ENCODE measurements around the gene FCHSD2.

The FCHSD2 gene

GRCh38 chr11:73053964-73054363 lies 88.2 kb downstream of the FCHSD2 start:
- TF ChIP-seq SUZ12 (IDR thresholded peaks at IDR 0.05; ENCODE audit: extremely low read depth, insufficient read depth, insufficient read length) (no peak), ZNF274 (IDR thresholded peaks at IDR 0.05; ENCODE audit: low read depth, low read length) (no peak), YY1 (IDR thresholded peaks at IDR 0.05; ENCODE audit: insufficient read depth, insufficient read length) (no peak)
- Histone ChIP-seq H3K27me3 (ENCODE audit: insufficient read depth, insufficient read length) (no peaks in the 10 kb centered on the region), H3K36me3 (ENCODE audit: insufficient read depth, insufficient read length, low read length) (no peaks in the 10 kb centered on the region), H3K4me1 (ENCODE audit: insufficient read depth, insufficient read length) (no peaks in the 10 kb centered on the region), H3K9me3 (ENCODE audit: insufficient read depth, low read length) (no peaks in the 10 kb centered on the region), H3K9ac (ENCODE audit: insufficient read length, low read depth) (no peak overlapping the region), H3K4me3 (ENCODE audit: insufficient read length, low read depth) (no peak overlapping the region)
- no peak for DNase-seq (ENCODE audit: low read depth, low spot score)

GRCh38 chr11:73048446-73048845 lies 93.7 kb downstream of the FCHSD2 start:
- Histone ChIP-seq H3K36me3 (ENCODE audit: insufficient read depth, insufficient read length, low read length) (no peaks in the 10 kb centered on the region), H3K4me3 (ENCODE audit: insufficient read length, low read depth) (no peak overlapping the region), H3K27me3 (ENCODE audit: insufficient read depth, insufficient read length) (no peaks in the 10 kb centered on the region)

GRCh38 chr11:73047773-73048371 lies 94.2 kb downstream of the FCHSD2 start:
- no peaks in the 10 kb centered on the region for H3K9me3 ChIP-seq (ENCODE audit: insufficient read depth, low read length)
- no peak overlapping the region for H3K4me3 ChIP-seq (ENCODE audit: insufficient read length, low read depth)
- DNase-seq (ENCODE audit: low read depth, low spot score) = no peak
- no peaks in the 10 kb centered on the region for H3K36me3 ChIP-seq (ENCODE audit: insufficient read depth, insufficient read length, low read length)
- H3K9ac ChIP-seq (ENCODE audit: insufficient read length, low read depth) = no peak overlapping the region
- no peaks in the 10 kb centered on the region for H3K4me1 ChIP-seq (ENCODE audit: insufficient read depth, insufficient read length)
- H3K27me3 ChIP-seq (ENCODE audit: insufficient read depth, insufficient read length) = no peaks in the 10 kb centered on the region
- TF ChIP-seq ZNF274 (IDR thresholded peaks at IDR 0.05; ENCODE audit: low read depth, low read length) = no peak
- no peak for TF ChIP-seq YY1 (IDR thresholded peaks at IDR 0.05; ENCODE audit: insufficient read depth, insufficient read length)
- no peak for TF ChIP-seq SUZ12 (IDR thresholded peaks at IDR 0.05; ENCODE audit: extremely low read depth, insufficient read depth, insufficient read length)

More at GRCh38 chr11:73048446-73048845, 93.7 kb downstream of the FCHSD2 start:
- no peak for DNase-seq (ENCODE audit: low read depth, low spot score)
- Histone ChIP-seq H3K9me3 (ENCODE audit: insufficient read depth, low read length) (no peaks in the 10 kb centered on the region), H3K4me1 (ENCODE audit: insufficient read depth, insufficient read length) (no peaks in the 10 kb centered on the region), H3K9ac (ENCODE audit: insufficient read length, low read depth) (no peak overlapping the region)
- TF ChIP-seq SUZ12 (IDR thresholded peaks at IDR 0.05; ENCODE audit: extremely low read depth, insufficient read depth, insufficient read length) = no peak
- TF ChIP-seq YY1 (IDR thresholded peaks at IDR 0.05; ENCODE audit: insufficient read depth, insufficient read length) = no peak
- TF ChIP-seq ZNF274 (IDR thresholded peaks at IDR 0.05; ENCODE audit: low read depth, low read length) = no peak

- TF ChIP-seq YY1 (IDR thresholded peaks at IDR 0.05; ENCODE audit: insufficient read depth, insufficient read length) (no peak), SUZ12 (IDR thresholded peaks at IDR 0.05; ENCODE audit: extremely low read depth, insufficient read depth, insufficient read length) (no peak), ZNF274 (IDR thresholded peaks at IDR 0.05; ENCODE audit: low read depth, low read length) (no peak)
- no peaks in the 10 kb centered on the region for H3K9me3 ChIP-seq (ENCODE audit: insufficient read depth, low read length)
- no peaks in the 10 kb centered on the region for H3K27me3 ChIP-seq (ENCODE audit: insufficient read depth, insufficient read length)
- no peak for DNase-seq (ENCODE audit: low read depth, low spot score)
- H3K4me3 ChIP-seq (ENCODE audit: insufficient read length, low read depth) = no peak overlapping the region
- H3K36me3 ChIP-seq (ENCODE audit: insufficient read depth, insufficient read length, low read length) = no peaks in the 10 kb centered on the region
- H3K4me1 ChIP-seq (ENCODE audit: insufficient read depth, insufficient read length) = no peaks in the 10 kb centered on the region
- no peak overlapping the region for H3K9ac ChIP-seq (ENCODE audit: insufficient read length, low read depth)
Measured at GRCh38 chr11:73040046-73040445, 102.1 kb downstream of the FCHSD2 start.

GRCh38 chr11:73034777-73035176 lies 107.3 kb downstream of the FCHSD2 start:
- Histone ChIP-seq H3K9ac (ENCODE audit: insufficient read length, low read depth) (no peak overlapping the region), H3K4me1 (ENCODE audit: insufficient read depth, insufficient read length) (no peaks in the 10 kb centered on the region), H3K36me3 (ENCODE audit: insufficient read depth, insufficient read length, low read length) (no peaks in the 10 kb centered on the region), H3K9me3 (ENCODE audit: insufficient read depth, low read length) (no peaks in the 10 kb centered on the region), H3K4me3 (ENCODE audit: insufficient read length, low read depth) (no peak overlapping the region), H3K27me3 (ENCODE audit: insufficient read depth, insufficient read length) (no peaks in the 10 kb centered on the region)
- TF ChIP-seq SUZ12 (IDR thresholded peaks at IDR 0.05; ENCODE audit: extremely low read depth, insufficient read depth, insufficient read length) (no peak), YY1 (IDR thresholded peaks at IDR 0.05; ENCODE audit: insufficient read depth, insufficient read length) (no peak), ZNF274 (IDR thresholded peaks at IDR 0.05; ENCODE audit: low read depth, low read length) (no peak)
- DNase-seq (ENCODE audit: low read depth, low spot score) = no peak

GRCh38 chr11:73034331-73034730 lies 107.8 kb downstream of the FCHSD2 start:
- H3K27me3 ChIP-seq (ENCODE audit: insufficient read depth, insufficient read length) = no peaks in the 10 kb centered on the region
- no peaks in the 10 kb centered on the region for H3K4me1 ChIP-seq (ENCODE audit: insufficient read depth, insufficient read length)
- no peak for DNase-seq (ENCODE audit: low read depth, low spot score)
- H3K9me3 ChIP-seq (ENCODE audit: insufficient read depth, low read length) = no peaks in the 10 kb centered on the region
- no peak overlapping the region for H3K9ac ChIP-seq (ENCODE audit: insufficient read length, low read depth)
- no peak for TF ChIP-seq SUZ12 (IDR thresholded peaks at IDR 0.05; ENCODE audit: extremely low read depth, insufficient read depth, insufficient read length)
- no peak for TF ChIP-seq ZNF274 (IDR thresholded peaks at IDR 0.05; ENCODE audit: low read depth, low read length)
- TF ChIP-seq YY1 (IDR thresholded peaks at IDR 0.05; ENCODE audit: insufficient read depth, insufficient read length) = no peak
- no peaks in the 10 kb centered on the region for H3K36me3 ChIP-seq (ENCODE audit: insufficient read depth, insufficient read length, low read length)
- no peak overlapping the region for H3K4me3 ChIP-seq (ENCODE audit: insufficient read length, low read depth)

- Histone ChIP-seq H3K27me3 (ENCODE audit: insufficient read depth, insufficient read length) (no peaks in the 10 kb centered on the region), H3K36me3 (ENCODE audit: insufficient read depth, insufficient read length, low read length) (no peaks in the 10 kb centered on the region), H3K9ac (ENCODE audit: insufficient read length, low read depth) (no peak overlapping the region), H3K4me3 (ENCODE audit: insufficient read length, low read depth) (no peak overlapping the region), H3K4me1 (ENCODE audit: insufficient read depth, insufficient read length) (no peaks in the 10 kb centered on the region), H3K9me3 (ENCODE audit: insufficient read depth, low read length) (peaks cover 30% of the 10 kb centered on the region; the same call in 1 of the 2 replicates)
- TF ChIP-seq SUZ12 (IDR thresholded peaks at IDR 0.05; ENCODE audit: extremely low read depth, insufficient read depth, insufficient read length) (no peak), ZNF274 (IDR thresholded peaks at IDR 0.05; ENCODE audit: low read depth, low read length) (no peak), YY1 (IDR thresholded peaks at IDR 0.05; ENCODE audit: insufficient read depth, insufficient read length) (no peak)
- no peak for DNase-seq (ENCODE audit: low read depth, low spot score)
Measured at GRCh38 chr11:73030130-73030529, 112.0 kb downstream of the FCHSD2 start.

Measured in NT2/D1 (cell line).